ENCODE data around the gene TSPAN9. TPM values are rescaled to one million over a fixed set of nuclear protein-coding genes. Genes with fewer than 3 reads are reported as not detected.
"Not testable (repeated sequence)": the region's sequence is repeated elsewhere in the genome, so short reads cannot be mapped to it uniquely, and the experiment has no call there.

The TSPAN9 gene
- total RNA-seq, 1 experiment from 2014 or later, result 7.7 TPM

GRCh38 chr12:3065300-3065699 lies 11.9 kb upstream of the TSPAN9 start:
- in situ Hi-C loops (cut with HindIII; ENCODE audit: low pct_unique_long_range_greater_than_20kb, low sequenced_read_pairs) (no loop called here), intact Hi-C loops (cut with micrococcal nuclease; ENCODE audit: unreplicated experiment) (no loop called here)
- Histone ChIP-seq H3K27me3 (ENCODE audit: control insufficient read depth, insufficient read depth, low read length) (no peaks in the 10 kb centered on the region), H3K9me3 (ENCODE audit: control insufficient read depth, insufficient read depth, low read depth, low read length) (no peaks in the 10 kb centered on the region), H3K4me3 (ENCODE audit: low read depth in 2 of 2, low read length in 2 of 2) (no peak overlapping the region), H3K36me3 (ENCODE audit: control insufficient read depth, insufficient read depth, low read length) (no peaks in the 10 kb centered on the region), H3K27ac (ENCODE audit: low read length) (no peak overlapping the region), H3K4me1 (ENCODE audit: control insufficient read depth, insufficient read depth, low read length) (no peaks in the 10 kb centered on the region)
- POLR2A ChIA-PET, result no interaction called here
- ATAC-seq (no peak), DNase-seq (ENCODE audit: low read depth, low spot score) (no peak)
- CTCF ChIA-PET, result no interaction called here
- TF ChIP-seq CTCF (IDR thresholded peaks at IDR 0.05) (no peak), SIN3A (IDR thresholded peaks at IDR 0.05; ENCODE audit: borderline replicate concordance, insufficient read depth, low read depth, low read length) (no peak), POLR2AphosphoS5 (IDR thresholded peaks at IDR 0.05; ENCODE audit: low read depth, low read length) (no peak), TCF7L2 (IDR thresholded peaks at IDR 0.05; ENCODE audit: low read depth, low read length) (no peak)
- TF ChIP-seq, protein P1, sequence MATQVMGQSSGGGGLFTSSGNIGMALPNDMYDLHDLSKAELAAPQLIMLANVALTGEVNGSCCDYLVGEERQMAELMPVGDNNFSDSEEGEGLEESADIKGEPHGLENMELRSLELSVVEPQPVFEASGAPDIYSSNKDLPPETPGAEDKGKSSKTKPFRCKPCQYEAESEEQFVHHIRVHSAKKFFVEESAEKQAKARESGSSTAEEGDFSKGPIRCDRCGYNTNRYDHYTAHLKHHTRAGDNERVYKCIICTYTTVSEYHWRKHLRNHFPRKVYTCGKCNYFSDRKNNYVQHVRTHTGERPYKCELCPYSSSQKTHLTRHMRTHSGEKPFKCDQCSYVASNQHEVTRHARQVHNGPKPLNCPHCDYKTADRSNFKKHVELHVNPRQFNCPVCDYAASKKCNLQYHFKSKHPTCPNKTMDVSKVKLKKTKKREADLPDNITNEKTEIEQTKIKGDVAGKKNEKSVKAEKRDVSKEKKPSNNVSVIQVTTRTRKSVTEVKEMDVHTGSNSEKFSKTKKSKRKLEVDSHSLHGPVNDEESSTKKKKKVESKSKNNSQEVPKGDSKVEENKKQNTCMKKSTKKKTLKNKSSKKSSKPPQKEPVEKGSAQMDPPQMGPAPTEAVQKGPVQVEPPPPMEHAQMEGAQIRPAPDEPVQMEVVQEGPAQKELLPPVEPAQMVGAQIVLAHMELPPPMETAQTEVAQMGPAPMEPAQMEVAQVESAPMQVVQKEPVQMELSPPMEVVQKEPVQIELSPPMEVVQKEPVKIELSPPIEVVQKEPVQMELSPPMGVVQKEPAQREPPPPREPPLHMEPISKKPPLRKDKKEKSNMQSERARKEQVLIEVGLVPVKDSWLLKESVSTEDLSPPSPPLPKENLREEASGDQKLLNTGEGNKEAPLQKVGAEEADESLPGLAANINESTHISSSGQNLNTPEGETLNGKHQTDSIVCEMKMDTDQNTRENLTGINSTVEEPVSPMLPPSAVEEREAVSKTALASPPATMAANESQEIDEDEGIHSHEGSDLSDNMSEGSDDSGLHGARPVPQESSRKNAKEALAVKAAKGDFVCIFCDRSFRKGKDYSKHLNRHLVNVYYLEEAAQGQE (IDR thresholded peaks at IDR 0.05; ENCODE audit: insufficient read depth in 1 of 2, low read depth in 2 of 2, low read length in 1 of 2), result no peak
- no TSS peak for BruUV-seq (replicated peaks)

GRCh38 chr12:3065846-3066245 lies 11.3 kb upstream of the TSPAN9 start:
- CTCF ChIA-PET; H3K27me3 ChIP-seq (ENCODE audit: control insufficient read depth, insufficient read depth, low read length); POLR2A ChIA-PET; BruUV-seq (replicated peaks); ATAC-seq; H3K27ac ChIP-seq (ENCODE audit: low read length); DNase-seq (ENCODE audit: low read depth, low spot score); in situ Hi-C loops (cut with HindIII; ENCODE audit: low pct_unique_long_range_greater_than_20kb, low sequenced_read_pairs); H3K9me3 ChIP-seq (ENCODE audit: control insufficient read depth, insufficient read depth, low read depth, low read length); H3K36me3 ChIP-seq (ENCODE audit: control insufficient read depth, insufficient read depth, low read length); intact Hi-C loops (cut with micrococcal nuclease; ENCODE audit: unreplicated experiment); H3K4me1 ChIP-seq (ENCODE audit: control insufficient read depth, insufficient read depth, low read length); H3K4me3 ChIP-seq (ENCODE audit: low read depth in 2 of 2, low read length in 2 of 2): not testable (repeated sequence)

DNA sequence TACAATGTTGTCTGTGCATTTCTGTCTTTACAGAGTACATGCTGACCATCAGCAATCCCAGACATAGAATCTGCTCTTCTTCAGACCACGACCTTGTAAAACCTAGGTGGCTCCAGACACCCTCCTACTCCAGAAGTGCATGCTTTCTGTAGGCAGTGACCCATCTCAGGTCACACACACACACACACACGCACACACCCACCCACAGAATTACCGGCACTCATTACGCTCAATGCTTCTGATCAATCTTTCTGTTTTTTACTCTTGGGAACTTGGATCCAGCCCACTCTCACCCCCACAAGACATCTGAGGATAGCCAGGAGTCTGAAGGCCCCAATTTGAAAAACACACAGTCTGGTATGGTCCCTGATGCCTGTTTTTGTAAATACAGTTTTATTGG lies 7.5 kb upstream of the TSPAN9 start:
- Histone ChIP-seq H3K9me3 (ENCODE audit: control insufficient read depth, insufficient read depth, low read depth, low read length) (no peaks in the 10 kb centered on the region), H3K4me1 (ENCODE audit: control insufficient read depth, insufficient read depth, low read length) (no peaks in the 10 kb centered on the region), H3K27me3 (ENCODE audit: control insufficient read depth, insufficient read depth, low read length) (no peaks in the 10 kb centered on the region), H3K27ac (ENCODE audit: low read length) (no peak overlapping the region), H3K4me3 (ENCODE audit: low read depth in 2 of 2, low read length in 2 of 2) (no peak overlapping the region), H3K36me3 (ENCODE audit: control insufficient read depth, insufficient read depth, low read length) (no peaks in the 10 kb centered on the region)
- ATAC-seq, result no peak
- TF ChIP-seq CTCF (IDR thresholded peaks at IDR 0.05) (no peak), POLR2AphosphoS5 (IDR thresholded peaks at IDR 0.05; ENCODE audit: low read depth, low read length) (no peak), TCF7L2 (IDR thresholded peaks at IDR 0.05; ENCODE audit: low read depth, low read length) (no peak), SIN3A (IDR thresholded peaks at IDR 0.05; ENCODE audit: borderline replicate concordance, insufficient read depth, low read depth, low read length) (no peak)
- TF ChIP-seq, protein P1 (IDR thresholded peaks at IDR 0.05; ENCODE audit: insufficient read depth in 1 of 2, low read depth in 2 of 2, low read length in 1 of 2), result no peak
- POLR2A ChIA-PET, result no interaction called here
- no TSS peak for BruUV-seq (replicated peaks)
- no peak for DNase-seq (ENCODE audit: low read depth, low spot score)
- intact Hi-C loops (cut with micrococcal nuclease; ENCODE audit: unreplicated experiment) (loop anchor here (5.0 kb wide), 1 partner anchor 208 kb away; no protein-coding TSS in a partner anchor), in situ Hi-C loops (cut with HindIII; ENCODE audit: low pct_unique_long_range_greater_than_20kb, low sequenced_read_pairs) (no loop called here)
- CTCF ChIA-PET, result no interaction called here
